Transverse colon (tissue), 4 donors: ENCODE measurements around the gene PHYKPL. TPM values are rescaled to one million over a fixed set of nuclear protein-coding genes. Genes with fewer than 3 reads are reported as not detected.
A peak's percentile ranks its signal among the peaks of the same experiment; 100 is the strongest.
"Not testable (repeated sequence)": the region's sequence is repeated elsewhere in the genome, so short reads cannot be mapped to it uniquely, and the experiment has no call there.

Experiments
- DNase-seq: peaks from one replicate; pipeline ENCODE4 v3.0.0-alpha.2; 2019
- H3K27ac ChIP-seq, 4 donors: fragments of 200-600 bp; sonication (generic); 2 replicates each; pipeline ENCODE4 v1.5.1; 2016 to 2018; ENCODE audit warnings: inconsistent platforms in 4 of 4
- H3K27me3 ChIP-seq: fragments of 200-600 bp; sonication (generic); 2 replicates; pipeline ENCODE4 v1.5.1; 2017; ENCODE audit warnings: inconsistent platforms
- H3K36me3 ChIP-seq, 4 donors: fragments of 200-600 bp; sonication (generic); 2 replicates each; pipeline ENCODE4 v1.5.1; 2017 to 2019; ENCODE audit warnings: inconsistent platforms in 4 of 4
- H3K4me1 ChIP-seq, 4 donors: fragments of 200-600 bp; sonication (generic); 2 replicates each; pipeline ENCODE4 v1.5.1; 2017 to 2020; ENCODE audit warnings: inconsistent platforms in 4 of 4
- H3K4me3 ChIP-seq, 4 donors: fragments of 200-600 bp; sonication (generic); 1 replicate in 1 of 4; 2 replicates in 3 of 4; pipeline versions ENCODE4 v1.5.1 to v1.6.1; 2017 to 2019; ENCODE audit warnings: inconsistent platforms in 4 of 4
- H3K9me3 ChIP-seq, 2 donors: fragments of 200-600 bp; sonication (generic); 2 replicates each; pipeline ENCODE4 v1.5.1; 2017 to 2019; ENCODE audit warnings: inconsistent platforms in 2 of 2
- EP300 ChIP-seq: sonication (generic); formaldehyde crosslinking; IDR thresholded peaks from one replicate; pipeline ENCODE4 v1.6.1; 2017; ENCODE audit warnings: antibody characterized with exemption, low read depth
- POLR2A ChIP-seq: fragments of 450-650 bp; IDR thresholded peaks from one replicate; pipeline ENCODE4 v1.6.1; 2016; ENCODE audit warnings: antibody characterized with exemption, mild to moderate bottlenecking, moderate library complexity
- POLR2AphosphoS5 ChIP-seq, 3 donors: sonication (generic); formaldehyde crosslinking; IDR thresholded peaks; one replicate each; pipeline ENCODE4 v1.6.1; 2016; ENCODE audit warnings: antibody characterized with exemption in 3 of 3
- WGBS, 2 donors: methylation state at CpG; one replicate each; pipeline ENCODE4 v1.1.5; 2018; ENCODE audit warnings: low coverage in 1 of 2; 5-methylcytosine and 5-hydroxymethylcytosine counted together
- in situ Hi-C, 4 donors: fragments of 200-750 bp; cut with MboI; loops; one replicate each; pipeline versions ENCODE4 v1.15.0 to v1.15.1; 2017; ENCODE audit warnings: low sequenced_read_pairs in 3 of 4, low pct_ligation_motif_present in 1 of 4, low pct_unique_long_range_greater_than_20kb in 1 of 4
- intact Hi-C: fragments of 100-400 bp; cut with DNase I; formaldehyde crosslinking; loops from one replicate; pipeline ENCODE4 v1.15.1; 2023; ENCODE audit warnings: low total_unique reads
- total RNA-seq, 4 donors: library from RNA; depleted of rRNA; stranded (reverse); fragments of >200 nt; gene quantifications; one replicate each; pipeline ENCODE4 v1.1.0, GENCODE V29; 2016
- TF ChIP-seq, protein P1 (sequence below), 5 experiments: fragments of 200-600 bp in 3 of 5; fragments of 450-650 bp in 2 of 5; sonication (generic) in 3 of 5; IDR thresholded peaks; 1 replicate in 2 of 5; 2 replicates in 3 of 5; pipeline ENCODE4 v1.5.1; 2016 to 2017; ENCODE audit warnings: antibody characterized with exemption in 5 of 5, inconsistent platforms in 3 of 5, mild to moderate bottlenecking in 2 of 5, moderate library complexity in 1 of 5

The PHYKPL gene
- total RNA-seq, 4 donors from 2014 or later = 124 to 405 (median 197) TPM

DNA sequence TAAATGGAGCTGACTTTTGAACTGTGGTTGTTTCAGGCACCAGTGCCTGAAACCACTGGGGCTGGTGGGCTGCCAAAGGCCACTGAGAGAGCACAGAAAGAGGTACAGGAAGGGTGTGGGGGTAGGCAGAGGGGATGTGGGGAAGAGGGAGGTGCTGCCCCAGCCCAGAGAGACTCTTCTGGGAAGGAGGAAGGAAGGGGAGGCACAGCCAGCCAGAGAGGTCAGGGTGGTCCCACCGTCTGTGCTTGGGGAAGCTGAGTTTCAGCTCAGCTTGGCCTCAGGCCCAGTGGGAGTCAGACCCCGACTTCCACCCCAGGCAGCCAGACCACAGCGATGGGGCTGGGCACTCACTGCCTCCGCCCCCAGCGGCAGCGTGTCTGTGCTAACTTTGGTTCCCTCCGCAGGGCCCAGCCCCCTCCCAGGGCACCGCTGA is 8.6 kb upstream of the PHYKPL start:
- no peak for DNase-seq
- Histone ChIP-seq H3K9me3 (no peaks in the 10 kb centered on the region), H3K4me3 (no peak overlapping the region), H3K27ac (peak overlapping the region in 1 of 4 donors; percentile 46), H3K4me1 (peaks cover 0 to 31% (median 17%) of the 10 kb centered on the region in 4 donors), H3K27me3 (no peaks in the 10 kb centered on the region), H3K36me3 (no peaks in the 10 kb centered on the region)
- in situ Hi-C loops (no loop called here), intact Hi-C loops (no loop called here)
- TF ChIP-seq, protein P1, sequence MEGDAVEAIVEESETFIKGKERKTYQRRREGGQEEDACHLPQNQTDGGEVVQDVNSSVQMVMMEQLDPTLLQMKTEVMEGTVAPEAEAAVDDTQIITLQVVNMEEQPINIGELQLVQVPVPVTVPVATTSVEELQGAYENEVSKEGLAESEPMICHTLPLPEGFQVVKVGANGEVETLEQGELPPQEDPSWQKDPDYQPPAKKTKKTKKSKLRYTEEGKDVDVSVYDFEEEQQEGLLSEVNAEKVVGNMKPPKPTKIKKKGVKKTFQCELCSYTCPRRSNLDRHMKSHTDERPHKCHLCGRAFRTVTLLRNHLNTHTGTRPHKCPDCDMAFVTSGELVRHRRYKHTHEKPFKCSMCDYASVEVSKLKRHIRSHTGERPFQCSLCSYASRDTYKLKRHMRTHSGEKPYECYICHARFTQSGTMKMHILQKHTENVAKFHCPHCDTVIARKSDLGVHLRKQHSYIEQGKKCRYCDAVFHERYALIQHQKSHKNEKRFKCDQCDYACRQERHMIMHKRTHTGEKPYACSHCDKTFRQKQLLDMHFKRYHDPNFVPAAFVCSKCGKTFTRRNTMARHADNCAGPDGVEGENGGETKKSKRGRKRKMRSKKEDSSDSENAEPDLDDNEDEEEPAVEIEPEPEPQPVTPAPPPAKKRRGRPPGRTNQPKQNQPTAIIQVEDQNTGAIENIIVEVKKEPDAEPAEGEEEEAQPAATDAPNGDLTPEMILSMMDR (IDR thresholded peaks at IDR 0.05) = no peak
- TF ChIP-seq POLR2AphosphoS5 (IDR thresholded peaks at IDR 0.05) (no peak), EP300 (no peak), POLR2A (no peak)
- WGBS, 2 donors = 64% methylated on average over 6 of the region's 8 CpGs; no CpG with 5 or more reads in 1 of the 2 donors

DNA sequence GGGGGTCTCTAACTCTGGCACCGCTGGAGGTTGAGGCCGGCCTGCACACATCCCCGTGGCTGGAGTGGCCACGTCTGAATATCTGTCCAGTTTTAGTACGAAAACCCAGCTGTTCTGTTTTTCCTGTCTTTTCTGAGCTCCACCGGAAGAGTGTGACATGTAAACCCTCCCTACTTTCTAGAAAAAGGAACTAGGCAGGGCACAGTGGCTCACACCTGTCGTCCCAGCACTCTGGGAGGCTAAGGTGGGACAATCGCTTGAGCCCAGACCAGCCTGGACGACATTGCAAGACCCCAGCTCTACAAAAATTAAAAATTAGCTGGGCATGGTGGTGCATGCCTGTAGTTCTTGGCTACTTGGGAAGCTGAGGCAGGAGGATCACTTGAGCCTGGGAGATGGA is 8.2 kb upstream of the PHYKPL start:
- TF ChIP-seq, protein P1 (IDR thresholded peaks at IDR 0.05) = no peak
- TF ChIP-seq POLR2AphosphoS5 (IDR thresholded peaks at IDR 0.05) (no peak), POLR2A (no peak), EP300 (no peak)
- no peak overlapping the region for H3K4me3 ChIP-seq
- intact Hi-C loops = no loop called here
- DNase-seq = no peak
- H3K36me3 ChIP-seq = no peaks in the 10 kb centered on the region
- in situ Hi-C loops = no loop called here
- peaks cover 0 to 32% (median 17%) of the 10 kb centered on the region in 4 donors for H3K4me1 ChIP-seq
- no peaks in the 10 kb centered on the region for H3K27me3 ChIP-seq
- peak overlapping the region in 2 of 4 donors; percentile 30 to 46 for H3K27ac ChIP-seq
- H3K9me3 ChIP-seq = no peaks in the 10 kb centered on the region
- 63% methylated on average over 9 of the region's 9 CpGs; no CpG with 5 or more reads in 1 of the 2 donors for WGBS, 2 donors

DNA sequence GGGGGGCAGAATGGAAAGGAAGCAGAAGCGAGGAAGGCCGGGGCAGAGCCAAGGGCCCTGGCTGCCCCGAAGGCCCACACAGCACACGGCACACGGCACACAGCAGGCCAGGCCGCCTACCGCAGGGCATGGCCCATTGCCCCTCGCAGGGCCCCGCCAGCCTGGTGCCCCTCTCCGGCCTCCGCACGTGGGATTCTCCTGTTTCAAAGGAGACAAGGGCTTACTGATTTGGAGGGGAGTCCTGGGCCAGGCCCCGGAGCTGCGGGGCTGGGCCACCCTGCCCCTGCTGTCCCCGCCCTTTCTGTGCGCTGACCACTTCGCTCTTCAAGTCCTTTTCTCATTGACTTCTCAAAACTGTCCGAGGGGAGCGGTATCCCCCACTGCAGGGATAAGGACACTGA is 7.7 kb upstream of the PHYKPL start:
- peaks cover 0 to 32% (median 17%) of the 10 kb centered on the region in 4 donors for H3K4me1 ChIP-seq
- in situ Hi-C loops = no loop called here
- TF ChIP-seq EP300 = no peak
- TF ChIP-seq, protein P1 (IDR thresholded peaks at IDR 0.05) = no peak
- no peak for TF ChIP-seq POLR2A
- no peak for TF ChIP-seq POLR2AphosphoS5 (IDR thresholded peaks at IDR 0.05)

DNA sequence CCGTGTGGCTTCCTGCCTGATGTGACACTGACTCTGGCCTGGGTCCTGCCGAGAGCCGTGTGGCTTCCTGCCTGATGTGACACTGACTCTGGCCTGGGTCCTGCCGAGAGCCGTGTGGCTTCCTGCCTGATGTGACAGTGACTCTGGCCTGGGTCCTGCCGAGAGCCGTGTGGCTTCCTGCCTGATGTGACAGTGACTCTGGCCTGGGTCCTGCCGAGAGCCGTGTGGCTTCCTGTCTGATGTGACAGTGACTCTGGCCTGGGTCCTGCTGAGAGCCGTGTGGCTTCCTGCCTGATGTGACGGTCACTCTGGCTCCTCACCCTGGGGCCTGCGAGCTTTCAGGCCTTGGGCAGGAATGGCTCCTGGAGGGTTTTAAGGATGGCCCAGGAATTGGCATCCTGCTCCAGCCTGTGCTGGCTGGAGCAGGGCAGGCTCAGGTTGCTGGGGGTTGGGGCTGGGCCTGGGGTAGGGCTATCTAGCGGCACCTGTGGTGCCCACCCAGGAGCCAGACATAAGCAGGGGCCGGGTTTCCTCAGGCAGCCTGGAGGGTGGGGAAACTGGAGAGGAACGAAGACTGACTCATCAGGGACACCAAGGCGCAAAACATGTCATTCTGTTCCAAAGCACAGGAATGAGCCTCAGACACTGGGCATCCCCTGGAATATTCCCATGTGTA is 7.2 kb upstream of the PHYKPL start:
- WGBS, 2 donors = 79% methylated on average over 8 of the region's 16 CpGs; no CpG with 5 or more reads in 1 of the 2 donors
- in situ Hi-C loops, DNase-seq: not testable (repeated sequence)

More for the DNA sequence above, 7.7 kb upstream of the PHYKPL start:
- intact Hi-C loops = no loop called here
- 88 to 100% methylated on average over 2 to 19 of the region's 19 CpGs for WGBS, 2 donors
- Histone ChIP-seq H3K27me3 (no peaks in the 10 kb centered on the region), H3K4me3 (no peak overlapping the region), H3K27ac (peak overlapping the region in 2 of 4 donors; percentile 30 to 46), H3K36me3 (no peaks in the 10 kb centered on the region), H3K9me3 (no peaks in the 10 kb centered on the region)
- no peak for DNase-seq

More for the DNA sequence above, 7.2 kb upstream of the PHYKPL start:
- intact Hi-C loops, H3K4me3 ChIP-seq, H3K9me3 ChIP-seq, H3K27me3 ChIP-seq, H3K36me3 ChIP-seq: not testable (repeated sequence)
- peak overlapping the region in 3 of 4 donors; percentile 30 to 46 (median 33) for H3K27ac ChIP-seq
- H3K4me1 ChIP-seq = peaks cover 0 to 34% (median 17%) of the 10 kb centered on the region in 4 donors
